HUES64 (cell line): Measurements from ENCODE around the gene YTHDF1.

ENCODE experiments used
- H3K27ac ChIP-seq: 2 replicates; pipeline ENCODE4 v1.7.0; 2013; ENCODE audit warnings: low read depth, low read length, inconsistent platforms
- H3K27me3 ChIP-seq: 2 replicates; pipeline ENCODE4 v1.6.1; 2013; ENCODE audit warnings: mild to moderate bottlenecking, low read length; ENCODE audit not compliant: insufficient read depth
- H3K36me3 ChIP-seq: 2 replicates; pipeline ENCODE4 v1.6.1; 2013; ENCODE audit warnings: mild to moderate bottlenecking, low read length; ENCODE audit not compliant: insufficient read depth
- H3K4me1 ChIP-seq: 2 replicates; pipeline ENCODE4 v1.6.1; 2013; ENCODE audit warnings: mild to moderate bottlenecking, low read length, moderate library complexity; ENCODE audit not compliant: insufficient read depth
- H3K4me3 ChIP-seq: 2 replicates; pipeline ENCODE4 v1.5.1; 2013; ENCODE audit warnings: mild to moderate bottlenecking, low read length, moderate library complexity
- H3K9ac ChIP-seq: 2 replicates; pipeline ENCODE4 v1.6.1; 2013; ENCODE audit warnings: mild to moderate bottlenecking, low read depth, low read length
- H3K9me3 ChIP-seq: 2 replicates; pipeline ENCODE4 v1.6.1; 2013; ENCODE audit warnings: low read depth, low read length; ENCODE audit not compliant: insufficient read depth
- WGBS: fragments of 150-250, 120-280 bp; methylation state at CpG from one replicate; pipeline ENCODE4 v1.1.7; 2013; ENCODE audit warnings: missing lambda C conversion rate; 5-methylcytosine and 5-hydroxymethylcytosine counted together

Gene YTHDF1

DNA sequence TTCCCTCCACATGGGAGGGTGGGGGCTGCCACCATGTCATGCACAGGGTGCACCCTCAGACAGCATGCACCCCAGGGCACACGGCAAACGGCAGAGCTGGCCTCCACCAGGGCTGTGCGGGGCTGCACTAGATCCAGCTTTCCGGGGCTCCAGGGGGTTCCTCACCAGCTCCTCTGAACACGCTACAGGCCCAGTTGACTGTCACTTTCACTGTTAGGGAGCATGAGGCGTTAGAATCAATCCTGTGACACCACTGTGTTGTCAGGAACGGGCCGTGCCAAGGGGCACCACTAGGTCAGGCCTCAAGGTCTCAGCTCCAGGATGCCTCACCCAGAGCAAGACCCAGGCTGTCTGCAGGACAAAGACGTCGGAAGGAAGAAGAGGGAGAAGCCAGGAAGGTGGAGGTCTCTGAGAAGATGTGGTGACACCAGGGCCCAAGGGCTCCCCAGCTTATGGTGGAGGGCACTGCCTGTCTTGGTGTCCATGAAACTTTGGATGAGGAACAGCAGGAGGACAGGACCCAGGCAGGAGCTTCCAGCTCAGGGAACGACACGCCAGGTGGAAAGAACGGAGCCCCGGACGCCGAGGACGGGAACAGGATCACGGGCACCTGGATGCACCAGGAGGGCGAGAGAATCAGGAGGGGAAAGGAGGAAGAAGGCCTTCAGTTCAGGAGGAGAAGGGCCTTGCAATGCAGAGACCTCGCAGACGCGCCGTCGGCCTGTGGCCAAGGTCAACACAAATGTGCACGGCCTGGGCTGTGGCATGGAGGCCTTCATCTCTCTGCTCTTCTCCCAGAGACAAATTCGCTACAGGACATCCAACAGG is 49.5 kb downstream of the YTHDF1 start:
- no peak overlapping the region for H3K4me3 ChIP-seq
- H3K27me3 ChIP-seq = peaks cover 11% of the 10 kb centered on the region
- 90% methylated on average over 26 of the region's 26 CpGs for WGBS
- H3K9me3 ChIP-seq = no peaks in the 10 kb centered on the region
- no peaks in the 10 kb centered on the region for H3K4me1 ChIP-seq
- H3K36me3 ChIP-seq = no peaks in the 10 kb centered on the region
- H3K9ac ChIP-seq = no peak overlapping the region
- no peak overlapping the region for H3K27ac ChIP-seq

GRCh38 chr20:63165356-63166192 is 50.4 kb downstream of the YTHDF1 start:
- Histone ChIP-seq H3K9ac (no peak overlapping the region), H3K27ac (no peak overlapping the region), H3K36me3 (no peaks in the 10 kb centered on the region), H3K4me1 (no peaks in the 10 kb centered on the region), H3K27me3 (peaks cover 5% of the 10 kb centered on the region; the same call in 1 of the 2 replicates), H3K4me3 (no peak overlapping the region), H3K9me3 (no peaks in the 10 kb centered on the region)
- 95% methylated on average over 25 of the region's 25 CpGs for WGBS

- Histone ChIP-seq H3K9me3 (no peaks in the 10 kb centered on the region), H3K4me3 (no peak overlapping the region), H3K9ac (no peak overlapping the region), H3K36me3 (no peaks in the 10 kb centered on the region), H3K27me3 (no peaks in the 10 kb centered on the region), H3K4me1 (no peaks in the 10 kb centered on the region), H3K27ac (no peak overlapping the region)
- WGBS = 89% methylated on average over 24 of the region's 24 CpGs
These were observed 51.2 kb downstream of the YTHDF1 start for GRCh38 chr20:63164484-63165355.

DNA sequence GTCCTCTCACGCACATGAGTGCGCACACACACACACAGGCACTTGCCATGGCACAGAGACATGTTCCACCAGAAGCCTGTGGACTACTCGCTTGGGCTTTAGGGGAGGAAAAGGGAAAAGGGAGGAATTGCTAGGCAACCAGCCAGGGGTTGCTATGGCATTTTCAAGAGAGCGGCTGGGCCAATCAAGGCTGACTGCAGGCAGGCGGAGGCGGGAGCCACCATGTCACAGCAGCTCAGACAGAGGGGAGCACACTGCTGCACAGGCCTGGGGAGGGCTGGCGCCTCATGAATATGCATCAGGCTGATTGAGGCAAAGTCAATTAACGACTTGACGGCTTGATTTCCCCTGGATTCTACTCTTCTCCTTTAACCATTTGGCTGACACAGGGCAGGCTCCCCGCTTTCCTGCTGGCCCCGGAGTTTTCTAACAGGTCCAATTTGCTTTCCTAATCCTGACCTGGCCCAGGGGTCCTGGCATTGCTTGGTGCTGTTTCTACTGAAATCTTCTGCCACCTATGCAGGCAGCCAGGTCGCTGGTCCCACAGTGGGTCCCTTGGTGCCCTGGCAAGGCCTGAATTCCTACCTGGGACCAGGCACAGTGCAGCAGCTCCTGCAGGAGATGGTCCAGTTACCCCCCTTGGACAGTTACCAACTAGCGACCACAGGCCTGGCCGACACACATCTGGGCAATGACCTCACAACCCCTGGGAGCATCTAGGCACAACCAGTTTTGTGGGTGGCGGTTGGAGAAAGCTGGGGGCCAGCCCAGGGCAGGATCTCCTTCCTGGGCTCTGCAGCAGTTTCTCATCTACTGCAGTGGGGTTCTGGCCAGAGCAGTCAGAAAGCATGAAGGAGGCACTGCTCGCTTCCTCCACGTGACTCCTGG is 52.1 kb downstream of the YTHDF1 start:
- no peak overlapping the region for H3K4me3 ChIP-seq
- no peaks in the 10 kb centered on the region for H3K36me3 ChIP-seq
- WGBS = 81% methylated on average over 17 of the region's 17 CpGs
- no peak overlapping the region for H3K27ac ChIP-seq
- no peaks in the 10 kb centered on the region for H3K9me3 ChIP-seq
- H3K27me3 ChIP-seq = no peaks in the 10 kb centered on the region
- no peaks in the 10 kb centered on the region for H3K4me1 ChIP-seq
- no peak overlapping the region for H3K9ac ChIP-seq

- Histone ChIP-seq H3K9ac (no peak overlapping the region), H3K27me3 (no peaks in the 10 kb centered on the region), H3K4me3 (no peak overlapping the region), H3K4me1 (no peaks in the 10 kb centered on the region), H3K36me3 (no peaks in the 10 kb centered on the region), H3K27ac (no peak overlapping the region), H3K9me3 (no peaks in the 10 kb centered on the region)
- 86% methylated on average over 6 of the region's 6 CpGs for WGBS
These were observed 52.8 kb downstream of the YTHDF1 start for GRCh38 chr20:63163171-63163570.

DNA sequence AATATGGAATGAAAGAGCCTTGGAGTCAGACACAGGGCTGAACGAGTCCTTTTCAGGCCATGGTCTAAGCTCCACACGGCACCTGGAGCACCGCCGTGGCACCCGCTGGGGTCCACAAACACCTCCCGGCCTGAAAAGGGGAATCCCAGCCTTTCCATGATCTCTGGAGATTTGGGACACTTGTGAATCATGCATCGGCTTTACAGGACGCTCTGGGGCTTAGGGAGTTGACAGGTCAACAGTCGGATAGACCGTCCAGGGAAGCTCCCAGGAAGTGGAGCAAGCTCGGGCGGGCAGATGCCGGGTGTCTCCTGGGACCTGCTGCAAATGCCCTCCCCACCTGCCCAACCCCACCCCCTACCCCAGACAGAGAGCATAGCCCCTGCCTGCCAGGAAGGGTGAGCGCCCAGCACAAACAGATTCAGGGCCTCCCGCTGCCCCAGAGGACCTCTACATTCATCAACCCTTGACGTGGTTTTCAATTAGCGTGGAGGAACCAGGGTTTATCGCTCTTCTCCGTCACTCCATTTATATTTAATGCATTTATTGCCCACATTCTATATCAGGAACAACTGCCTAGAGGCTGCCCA is 53.6 kb downstream of the YTHDF1 start:
- Histone ChIP-seq H3K4me1 (no peaks in the 10 kb centered on the region), H3K36me3 (no peaks in the 10 kb centered on the region), H3K27me3 (no peaks in the 10 kb centered on the region), H3K4me3 (no peak overlapping the region), H3K27ac (no peak overlapping the region), H3K9me3 (no peaks in the 10 kb centered on the region), H3K9ac (no peak overlapping the region)
- WGBS = 91% methylated on average over 19 of the region's 19 CpGs

DNA sequence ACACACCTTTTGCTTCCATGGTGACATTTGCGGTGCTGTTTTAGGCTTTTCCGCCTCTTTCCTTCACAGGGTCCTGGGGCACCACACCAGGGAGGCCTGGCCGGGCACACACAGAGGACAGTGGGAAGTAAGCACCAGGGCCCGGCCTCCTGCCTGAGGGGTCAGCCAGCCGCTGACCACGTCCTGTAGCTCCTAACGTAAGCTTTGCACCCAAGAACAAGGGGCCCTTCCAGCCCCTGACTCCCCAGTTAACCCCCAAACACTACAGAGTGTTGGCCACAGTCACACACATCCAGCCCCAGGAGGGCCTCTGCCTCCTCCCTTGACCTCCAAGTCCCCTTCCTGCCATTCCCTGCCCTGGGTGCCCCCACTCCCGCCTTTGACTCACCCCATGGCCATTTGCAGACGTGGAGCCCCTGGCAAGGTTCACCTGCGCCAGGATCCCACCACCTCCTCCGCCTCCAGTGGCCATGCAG is 54.7 kb downstream of the YTHDF1 start:
- no peak overlapping the region for H3K9ac ChIP-seq
- WGBS = 94% methylated on average over 11 of the region's 11 CpGs
- H3K27ac ChIP-seq = no peak overlapping the region
- H3K9me3 ChIP-seq = no peaks in the 10 kb centered on the region
- no peak overlapping the region for H3K4me3 ChIP-seq
- no peaks in the 10 kb centered on the region for H3K27me3 ChIP-seq
- no peaks in the 10 kb centered on the region for H3K4me1 ChIP-seq
- H3K36me3 ChIP-seq = no peaks in the 10 kb centered on the region

- H3K27ac ChIP-seq = no peak overlapping the region
- no peak overlapping the region for H3K9ac ChIP-seq
- 86% methylated on average over 10 of the region's 10 CpGs for WGBS
- no peaks in the 10 kb centered on the region for H3K36me3 ChIP-seq
- H3K4me3 ChIP-seq = no peak overlapping the region
- no peaks in the 10 kb centered on the region for H3K27me3 ChIP-seq
- no peaks in the 10 kb centered on the region for H3K4me1 ChIP-seq
- H3K9me3 ChIP-seq = no peaks in the 10 kb centered on the region
These were observed 55.2 kb downstream of the YTHDF1 start for GRCh38 chr20:63160641-63161175.

GRCh38 chr20:63159826-63160640 is 55.9 kb downstream of the YTHDF1 start:
- H3K9ac ChIP-seq = no peak overlapping the region; the same call in 1 of the 2 replicates
- no peak overlapping the region for H3K4me3 ChIP-seq
- WGBS = 91% methylated on average over 10 of the region's 10 CpGs
- H3K27ac ChIP-seq = no peak overlapping the region
- H3K4me1 ChIP-seq = no peaks in the 10 kb centered on the region
- H3K36me3 ChIP-seq = no peaks in the 10 kb centered on the region
- no peaks in the 10 kb centered on the region for H3K27me3 ChIP-seq
- no peaks in the 10 kb centered on the region for H3K9me3 ChIP-seq
